HL-60 (cell line): ENCODE measurements around the gene TFAP2A.

Experiments
- CTCF ChIP-seq: IDR thresholded peaks from one replicate; pipeline ENCODE4 v1.5.1; 2011; ENCODE audit warnings: low read length, control low read depth, inconsistent platforms; ENCODE audit not compliant: insufficient read depth
- GABPA ChIP-seq: IDR thresholded peaks from 2 replicates; pipeline ENCODE4 v1.6.1; 2012; ENCODE audit warnings: low read depth
- POLR2AphosphoS5 ChIP-seq: IDR thresholded peaks from 2 replicates; pipeline ENCODE4 v1.6.1; 2012; ENCODE audit warnings: low read depth
- REST ChIP-seq: IDR thresholded peaks from 2 replicates; pipeline ENCODE4 v1.6.1; 2012; ENCODE audit warnings: low read depth; ENCODE audit not compliant: insufficient replicate concordance
- SPI1 ChIP-seq: IDR thresholded peaks from 2 replicates; pipeline ENCODE4 v1.6.1; 2012; ENCODE audit warnings: low read depth, mild to moderate bottlenecking, borderline replicate concordance

- TF ChIP-seq CTCF (no peak), REST (no peak), POLR2AphosphoS5 (no peak), SPI1 (no peak), GABPA (no peak)
Observed at GRCh38 chr6:10383331-10384090, 31.4 kb downstream of the TFAP2A start.
